GM03348 (cell line): ENCODE data around the gene THADA.
"Not testable (repeated sequence)": the region's sequence is repeated elsewhere in the genome, so short reads cannot be mapped to it uniquely, and the experiment has no call there.

Experiments used
- DNase-seq: peaks from one replicate; pipeline ENCODE4 v3.0.0; 2012; ENCODE audit warnings: low spot score

THADA gene

GRCh38 chr2:43410055-43410604 is 185.7 kb downstream of the THADA start:
- no peak for DNase-seq

DNA sequence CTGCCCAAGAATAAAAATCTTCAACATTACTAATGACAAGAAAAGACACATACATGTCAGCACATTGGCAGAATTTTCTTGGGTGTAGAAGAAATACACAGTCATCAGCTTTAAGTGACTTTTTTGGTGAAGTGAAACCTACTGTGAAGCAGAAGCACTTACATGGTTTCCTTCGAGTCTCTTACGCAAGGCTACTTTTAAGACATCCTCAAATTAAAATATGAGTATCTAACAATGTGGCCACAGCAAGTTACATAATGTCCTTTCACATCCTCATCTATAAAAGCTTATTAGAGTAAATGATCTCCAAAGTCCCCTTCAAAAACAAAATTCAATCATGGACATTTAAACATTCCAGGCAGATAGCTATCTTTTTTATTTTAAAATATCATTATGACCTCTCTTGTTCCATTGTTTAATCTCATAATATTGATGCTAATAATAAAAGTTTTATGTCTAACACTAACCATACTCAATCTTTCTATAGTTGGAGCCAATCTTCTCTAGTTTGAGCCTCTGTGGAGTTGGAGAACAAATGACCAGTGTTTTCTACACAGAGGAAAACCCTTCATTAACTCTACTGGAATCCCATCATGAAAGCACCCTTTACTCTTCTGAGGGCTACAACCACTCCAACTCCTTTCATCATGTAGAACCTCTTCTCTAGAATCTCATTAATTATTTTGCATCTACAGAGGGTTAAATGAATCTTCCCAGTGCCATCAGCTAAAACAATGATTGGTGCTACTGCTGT is 187.3 kb downstream of the THADA start:
- DNase-seq: no peak

- DNase-seq: no peak
Measured at GRCh38 chr2:43407935-43408334, 187.9 kb downstream of the THADA start.

DNA sequence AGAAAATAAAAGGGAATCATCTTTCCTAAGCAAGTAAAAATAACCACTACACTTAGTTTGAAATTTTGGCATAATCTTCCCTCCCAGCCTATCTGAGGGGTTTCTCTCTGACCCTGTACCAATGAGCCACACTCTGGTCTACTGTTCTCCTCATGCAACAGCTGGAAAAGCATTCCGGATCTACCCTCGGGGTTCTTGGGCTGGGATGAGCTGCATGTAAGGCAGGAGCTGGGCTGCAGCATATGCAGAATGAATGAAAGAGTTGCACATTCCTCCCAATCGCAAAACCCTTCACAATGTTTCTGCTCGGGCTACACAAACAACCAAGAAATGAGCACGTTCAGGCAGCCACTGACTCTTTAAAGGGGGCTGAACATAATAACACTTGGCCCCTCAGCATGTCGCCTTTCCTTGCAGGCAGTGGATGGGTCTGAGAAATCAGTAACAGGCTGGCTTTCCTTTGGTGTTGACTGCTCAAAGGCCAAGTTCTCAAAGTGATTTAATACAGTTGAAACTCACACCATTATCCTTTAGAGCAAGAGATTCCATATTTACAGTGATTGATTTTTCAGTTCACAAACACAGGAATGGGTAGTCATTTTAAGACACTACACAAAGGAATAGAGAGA is 189.1 kb downstream of the THADA start:
- DNase-seq: no peak

DNA sequence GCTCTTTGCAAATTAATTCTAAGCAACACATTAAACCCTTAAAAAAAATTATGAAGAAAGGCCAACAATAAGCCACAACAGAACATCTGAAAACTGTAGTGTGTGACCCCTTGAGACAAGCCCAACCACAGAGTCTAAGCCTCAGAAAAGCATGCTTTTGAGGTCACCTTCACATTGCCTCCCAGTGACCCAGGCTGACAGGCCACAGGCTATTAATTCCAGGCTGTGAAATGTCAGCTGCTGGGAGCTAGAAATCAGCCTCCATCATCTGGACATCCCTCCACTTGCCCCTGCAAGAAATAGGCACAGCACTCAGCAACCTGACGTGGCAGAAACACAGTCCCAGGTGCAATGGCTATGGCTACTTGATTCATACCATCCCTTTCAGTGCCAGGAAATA is 190.0 kb downstream of the THADA start:
- peak; percentile 13 for DNase-seq

GRCh38 chr2:43402452-43402937 is 193.3 kb downstream of the THADA start:
- DNase-seq: no peak

DNA sequence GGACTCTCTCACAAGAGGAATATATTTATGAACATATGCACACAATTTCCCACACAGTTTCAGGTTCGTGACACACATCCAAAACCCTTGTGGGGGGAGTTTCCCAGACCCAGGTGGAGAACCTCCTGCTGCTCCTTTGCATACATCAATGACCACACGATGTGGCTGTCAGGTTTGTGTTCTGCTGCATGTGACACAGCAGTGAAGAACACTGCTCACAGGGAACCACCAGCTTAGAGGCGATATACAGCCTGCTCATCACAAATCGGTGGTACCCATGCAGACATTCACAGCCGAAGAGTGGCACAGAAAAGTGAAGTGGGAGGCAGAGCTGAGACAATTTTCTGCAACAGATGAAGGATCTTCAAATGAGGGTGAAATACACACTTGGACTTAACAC is 193.8 kb downstream of the THADA start:
- no peak for DNase-seq

GRCh38 chr2:43400508-43400907 is 195.3 kb downstream of the THADA start:
- DNase-seq: no peak

- peak; percentile 60 for DNase-seq
Measured at GRCh38 chr2:43399515-43400264, 196.1 kb downstream of the THADA start.

DNA sequence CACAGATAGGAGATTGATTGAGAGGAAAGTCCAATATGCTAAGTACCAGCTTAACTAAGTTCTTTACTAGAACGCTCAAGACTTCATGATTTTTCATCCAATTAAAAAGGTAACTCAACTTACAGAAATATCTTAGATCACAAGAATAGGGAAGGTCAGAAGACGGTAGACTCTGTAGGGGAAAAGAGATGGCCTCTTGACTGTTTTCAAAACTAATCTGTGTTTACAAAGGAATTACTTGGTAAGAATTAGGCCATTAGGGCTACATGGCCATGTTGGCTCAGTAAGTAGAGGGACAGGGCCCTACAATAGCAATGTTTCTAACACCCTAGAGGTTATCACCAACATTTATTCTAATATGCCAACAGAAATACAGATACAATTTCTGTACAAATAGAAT is 196.7 kb downstream of the THADA start:
- no peak for DNase-seq

- DNase-seq: no peak
Measured at GRCh38 chr2:43397821-43398220, 198.0 kb downstream of the THADA start.

DNA sequence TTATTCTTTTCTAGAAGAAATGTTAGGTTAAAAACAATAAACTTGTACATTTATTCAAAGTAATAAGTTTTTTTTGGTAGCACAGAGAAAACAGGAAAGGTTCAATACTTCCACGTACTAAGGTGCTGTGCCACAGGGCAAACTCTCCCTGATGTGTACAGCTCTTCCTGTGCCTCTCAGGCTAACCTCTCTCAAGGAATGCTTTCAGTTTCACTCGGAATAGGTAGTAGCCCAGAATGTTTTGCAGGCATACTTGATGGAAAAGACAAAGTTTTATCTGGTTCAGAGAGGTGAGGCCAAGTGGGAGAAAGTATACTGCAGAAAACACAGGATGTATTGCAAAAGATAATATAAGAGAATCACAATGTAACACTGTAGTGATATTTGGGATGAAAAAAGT is 198.4 kb downstream of the THADA start:
- no peak for DNase-seq

GRCh38 chr2:43396344-43396743 is 199.5 kb downstream of the THADA start:
- not testable (repeated sequence) for DNase-seq

DNA sequence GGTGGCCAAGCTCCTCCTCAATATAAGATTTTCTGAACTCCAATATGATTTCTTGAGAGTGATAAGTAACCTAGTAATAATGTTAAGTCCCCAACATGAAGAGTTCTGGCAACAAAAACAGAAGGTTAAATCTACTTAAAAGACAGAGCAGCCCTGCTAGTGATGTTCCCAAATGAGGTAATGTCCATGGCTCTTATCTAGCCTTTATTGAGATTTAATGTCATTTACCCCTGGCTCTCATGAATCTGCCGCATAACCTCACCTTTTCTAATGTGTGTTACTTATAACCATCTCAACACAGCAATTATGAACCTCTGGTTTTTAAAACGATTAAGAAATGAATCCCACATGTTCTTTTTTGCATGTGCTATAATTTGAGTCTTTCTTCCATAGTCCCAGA is 201.9 kb downstream of the THADA start:
- DNase-seq: no peak

- peak; percentile 30 for DNase-seq
Measured at GRCh38 chr2:43391878-43392215, 204.0 kb downstream of the THADA start.

- DNase-seq: no peak
Measured at GRCh38 chr2:43391201-43391877, 204.5 kb downstream of the THADA start.

- DNase-seq: no peak
Measured at GRCh38 chr2:43389581-43390466, 206.0 kb downstream of the THADA start.

DNA sequence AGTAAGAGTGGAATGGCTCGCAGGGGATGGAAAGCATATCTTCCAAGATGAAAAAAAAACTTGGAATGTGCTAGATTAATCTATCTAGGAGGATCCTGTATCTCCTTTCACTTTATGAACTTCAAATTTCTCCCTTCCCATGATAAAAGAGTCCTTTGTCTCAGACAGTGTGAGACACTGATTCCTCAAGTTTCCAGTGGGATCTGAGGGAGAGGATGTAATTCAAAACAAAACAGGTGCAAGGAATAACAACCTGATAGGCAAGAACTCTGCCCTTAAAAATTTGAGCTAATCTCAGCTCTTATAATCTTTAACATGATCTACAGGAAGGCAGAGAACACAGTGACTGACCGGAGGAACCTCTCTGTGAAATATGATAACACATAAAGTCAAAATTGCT is 207.5 kb downstream of the THADA start:
- no peak for DNase-seq

DNA sequence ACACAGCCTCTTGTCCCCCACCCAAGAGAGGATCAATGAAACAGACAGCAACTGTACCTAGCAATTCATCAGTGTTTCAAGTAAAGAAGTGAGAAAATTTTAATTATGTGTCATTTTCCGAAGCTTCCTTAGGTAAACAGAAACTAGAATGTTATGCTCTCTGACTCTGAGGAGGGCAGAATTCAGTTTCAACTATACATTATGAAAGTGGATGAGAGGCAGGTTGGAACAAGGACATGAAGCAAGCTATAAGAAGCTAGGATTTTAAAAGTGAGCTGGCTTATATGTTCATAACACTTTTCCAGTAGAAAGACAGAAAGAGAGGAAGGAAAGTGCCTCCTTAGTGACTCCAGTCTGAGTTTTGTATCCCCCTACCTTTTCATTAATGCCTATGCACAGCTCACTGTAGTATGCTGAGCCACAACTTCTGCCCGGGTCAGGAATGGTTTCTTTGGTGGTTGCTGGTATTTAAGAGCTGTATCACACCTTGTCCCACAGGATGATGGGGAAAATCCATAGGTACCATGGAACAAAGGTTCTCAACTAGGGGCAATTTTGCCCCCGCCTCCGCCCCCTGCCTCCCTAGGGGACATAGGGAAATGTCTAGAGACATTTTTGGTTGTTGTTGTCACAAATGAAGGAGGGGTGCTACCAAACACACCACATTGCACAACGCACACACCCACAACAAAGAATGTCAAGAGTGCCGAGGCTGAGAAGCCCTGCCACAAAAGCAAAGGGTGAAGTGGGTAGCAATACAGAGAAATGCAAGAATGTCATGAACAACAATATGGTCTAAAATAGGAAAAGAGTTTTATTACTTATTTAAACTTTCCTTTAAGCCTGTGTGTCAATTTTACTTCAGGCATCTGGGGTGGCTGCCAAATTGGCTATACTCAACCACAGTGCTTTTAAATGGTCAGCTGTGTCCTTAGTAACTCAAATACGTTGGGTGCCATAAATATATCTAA is 208.5 kb downstream of the THADA start:
- peak; percentile 13 for DNase-seq

DNA sequence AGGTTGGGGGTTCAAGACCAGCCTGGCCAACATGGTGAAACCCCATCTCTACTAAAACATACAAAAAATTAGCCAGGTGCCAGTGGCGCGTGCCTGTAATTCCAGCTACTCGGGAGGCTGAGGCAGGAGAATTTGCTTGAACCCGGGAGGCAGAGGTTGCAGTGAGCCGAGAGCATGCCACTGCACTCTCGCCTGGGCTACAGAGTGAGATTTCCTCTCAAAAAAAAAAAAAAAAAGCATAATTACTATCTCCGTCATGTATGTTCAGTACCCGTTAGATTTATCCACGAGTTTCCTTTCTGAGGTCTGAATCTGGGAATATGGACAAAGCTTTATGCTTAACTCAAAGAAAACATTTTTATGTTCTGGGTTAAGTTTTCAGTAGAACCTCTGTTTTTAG is 209.2 kb downstream of the THADA start:
- DNase-seq: not testable (repeated sequence)
